Peyer's patch (tissue), 4 donors: ENCODE measurements around the gene NAV2.

Experiments used
- POLR2A ChIP-seq, 2 donors: fragments of 450-650 bp; IDR thresholded peaks; one replicate each; pipeline ENCODE4 v1.5.1; 2017; ENCODE audit warnings: antibody characterized with exemption in 2 of 2, mild to moderate bottlenecking in 2 of 2, moderate library complexity in 2 of 2
- TF ChIP-seq, protein P1 (sequence below), 6 experiments: fragments of 450-650 bp in 4 of 6; fragments of 200-600 bp in 2 of 6; sonication (generic) in 1 of 6; IDR thresholded peaks; one replicate each; pipeline ENCODE4 v1.5.1; 2017 to 2019; ENCODE audit warnings: antibody characterized with exemption in 6 of 6, mild to moderate bottlenecking in 3 of 6, moderate library complexity in 1 of 6

DNA sequence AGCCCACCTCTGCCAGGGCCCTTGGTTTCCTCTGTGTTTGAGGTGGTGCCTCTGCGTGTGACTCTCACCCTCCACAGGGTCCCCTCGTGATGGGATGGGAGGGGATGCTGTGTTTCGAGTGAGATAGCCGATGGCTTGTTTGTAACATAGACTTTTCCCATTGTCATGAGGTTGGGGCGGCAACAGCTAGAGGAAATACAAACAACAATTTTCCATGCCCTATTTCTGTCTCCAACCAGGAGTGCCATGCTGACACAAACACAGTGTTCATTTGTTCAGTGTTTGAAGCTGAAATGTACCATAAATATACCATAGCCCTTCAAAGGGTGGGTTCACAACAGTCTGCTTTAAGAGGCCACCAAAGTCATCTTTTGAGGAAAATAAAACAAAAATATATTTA lies 19.5 kb upstream of the NAV2 start:
- TF ChIP-seq POLR2A (IDR thresholded peaks at IDR 0.05): no peak
- TF ChIP-seq, protein P1, sequence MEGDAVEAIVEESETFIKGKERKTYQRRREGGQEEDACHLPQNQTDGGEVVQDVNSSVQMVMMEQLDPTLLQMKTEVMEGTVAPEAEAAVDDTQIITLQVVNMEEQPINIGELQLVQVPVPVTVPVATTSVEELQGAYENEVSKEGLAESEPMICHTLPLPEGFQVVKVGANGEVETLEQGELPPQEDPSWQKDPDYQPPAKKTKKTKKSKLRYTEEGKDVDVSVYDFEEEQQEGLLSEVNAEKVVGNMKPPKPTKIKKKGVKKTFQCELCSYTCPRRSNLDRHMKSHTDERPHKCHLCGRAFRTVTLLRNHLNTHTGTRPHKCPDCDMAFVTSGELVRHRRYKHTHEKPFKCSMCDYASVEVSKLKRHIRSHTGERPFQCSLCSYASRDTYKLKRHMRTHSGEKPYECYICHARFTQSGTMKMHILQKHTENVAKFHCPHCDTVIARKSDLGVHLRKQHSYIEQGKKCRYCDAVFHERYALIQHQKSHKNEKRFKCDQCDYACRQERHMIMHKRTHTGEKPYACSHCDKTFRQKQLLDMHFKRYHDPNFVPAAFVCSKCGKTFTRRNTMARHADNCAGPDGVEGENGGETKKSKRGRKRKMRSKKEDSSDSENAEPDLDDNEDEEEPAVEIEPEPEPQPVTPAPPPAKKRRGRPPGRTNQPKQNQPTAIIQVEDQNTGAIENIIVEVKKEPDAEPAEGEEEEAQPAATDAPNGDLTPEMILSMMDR (IDR thresholded peaks at IDR 0.05): no peak
